ENCODE measurements around the gene SPECC1.

GRCh38 chr17:20228410-20228809 is 219.3 kb downstream of the SPECC1 start:
- TF ChIP-seq CTCF (IDR thresholded peaks at IDR 0.05), result no peak
- TF ChIP-seq POLR2A (IDR thresholded peaks at IDR 0.05), result no peak
- no peak for TF ChIP-seq POLR2AphosphoS5 (IDR thresholded peaks at IDR 0.05)

Measured in gastroesophageal sphincter (tissue), 3 donors.